CD4-positive, CD25-positive, alpha-beta regulatory T cell (primary cell): ENCODE measurements around the gene EFCAB10. TPM values are rescaled to one million over a fixed set of nuclear protein-coding genes. Genes with fewer than 3 reads are reported as not detected.

ENCODE experiments used
- ATAC-seq, 2 donors: fragments of 150-1000 bp; cut with Tn5 transposase; one replicate each; pipeline ENCODE4 v1.10.0; 2021; ENCODE audit warnings: low read depth in 2 of 2, moderate number of reproducible peaks in 2 of 2, moderate library complexity in 1 of 2
- DNase-seq, 3 donors: peaks; one replicate each; pipeline versions ENCODE4 v3.0.0 to v3.0.0-alpha.2; 2012 to 2022; ENCODE audit warnings: mixed read lengths in 1 of 3
- H3K27ac ChIP-seq: one replicate; pipeline ENCODE4 v1.7.0; 2013; ENCODE audit warnings: mild to moderate bottlenecking, low read length; ENCODE audit not compliant: insufficient read depth, poor library complexity, severe bottlenecking
- H3K27me3 ChIP-seq: one replicate; pipeline ENCODE4 v1.7.0; 2013; ENCODE audit warnings: low read length; ENCODE audit not compliant: control insufficient read depth, insufficient read depth
- H3K36me3 ChIP-seq: one replicate; pipeline ENCODE4 v1.7.0; 2013; ENCODE audit warnings: mild to moderate bottlenecking, low read length, moderate library complexity; ENCODE audit not compliant: control insufficient read depth, insufficient read depth
- H3K4me1 ChIP-seq: 2 replicates; pipeline ENCODE4 v1.7.0; 2013; ENCODE audit warnings: mild to moderate bottlenecking, low read length; ENCODE audit not compliant: insufficient read depth, control insufficient read depth, poor library complexity, severe bottlenecking
- H3K4me3 ChIP-seq: one replicate; pipeline ENCODE4 v1.7.0; 2013; ENCODE audit warnings: low read depth, mild to moderate bottlenecking, low read length, moderate library complexity
- H3K9me3 ChIP-seq, 2 experiments: 1 replicate in 1 of 2; 2 replicates in 1 of 2; pipeline ENCODE4 v1.7.0; 2013; ENCODE audit warnings: low read length in 2 of 2, mild to moderate bottlenecking in 1 of 2, moderate library complexity in 1 of 2; ENCODE audit not compliant: control insufficient read depth in 2 of 2
- H3K27ac Mint-ChIP-seq, 3 donors: one replicate each; pipeline ENCODE4 v1.8.0; 2020 to 2022; ENCODE audit warnings: mild to moderate bottlenecking in 3 of 3, mixed read lengths in 3 of 3, moderate library complexity in 2 of 3
- H3K27me3 Mint-ChIP-seq: one replicate; pipeline ENCODE4 v1.8.0; 2022; ENCODE audit warnings: mild to moderate bottlenecking, mixed read lengths
- H3K36me3 Mint-ChIP-seq: one replicate; pipeline ENCODE4 v1.8.0; 2020; ENCODE audit warnings: mixed read lengths
- H3K4me1 Mint-ChIP-seq, 4 donors: one replicate each; pipeline ENCODE4 v1.8.0; 2020 to 2022; ENCODE audit warnings: mixed read lengths in 4 of 4, mild to moderate bottlenecking in 1 of 4
- H3K4me3 Mint-ChIP-seq, 4 donors: one replicate each; pipeline ENCODE4 v1.8.0; 2020 to 2022; ENCODE audit warnings: mild to moderate bottlenecking in 4 of 4, mixed read lengths in 4 of 4, moderate library complexity in 3 of 4
- H3K9me3 Mint-ChIP-seq, 7 donors: one replicate each; pipeline ENCODE4 v1.8.0; 2020 to 2022; ENCODE audit warnings: mixed read lengths in 7 of 7, mild to moderate bottlenecking in 3 of 7, moderate library complexity in 2 of 7
- polyA plus RNA-seq, 4 donors: library from polyadenylated mRNA; unstranded; fragments of 300-500 nt; fragmentation: Illumina TruSeq; gene quantifications; one replicate each; pipeline ENCODE4 v1.2.3, GENCODE V29; 2021
- total RNA-seq: library from RNA; stranded (reverse); gene quantifications from one replicate; pipeline ENCODE4 v1.2.3, GENCODE V29; 2022

The EFCAB10 gene
- total and polyA plus RNA-seq, 5 donors from 2014 or later, result 0.86 TPM; not detected in 4

- no peaks in the 10 kb centered on the region for H3K27me3 Mint-ChIP-seq
- no peak for DNase-seq
- H3K4me3 Mint-ChIP-seq, result no peak overlapping the region
- H3K4me1 Mint-ChIP-seq, result peaks cover 0 to 14% (median 8%) of the 10 kb centered on the region in 4 donors
- Histone ChIP-seq H3K27ac (no peak overlapping the region), H3K9me3 (no peaks in the 10 kb centered on the region), H3K4me3 (no peak overlapping the region), H3K4me1 (no peaks in the 10 kb centered on the region), H3K27me3 (no peaks in the 10 kb centered on the region), H3K36me3 (no peaks in the 10 kb centered on the region)
- no peaks in the 10 kb centered on the region for H3K36me3 Mint-ChIP-seq
- H3K9me3 Mint-ChIP-seq, result no peaks in the 10 kb centered on the region
- ATAC-seq, result no peak
- H3K27ac Mint-ChIP-seq, result no peak overlapping the region
These were observed 10.2 kb upstream of the EFCAB10 start for GRCh38 chr7:105591522-105591921.

DNA sequence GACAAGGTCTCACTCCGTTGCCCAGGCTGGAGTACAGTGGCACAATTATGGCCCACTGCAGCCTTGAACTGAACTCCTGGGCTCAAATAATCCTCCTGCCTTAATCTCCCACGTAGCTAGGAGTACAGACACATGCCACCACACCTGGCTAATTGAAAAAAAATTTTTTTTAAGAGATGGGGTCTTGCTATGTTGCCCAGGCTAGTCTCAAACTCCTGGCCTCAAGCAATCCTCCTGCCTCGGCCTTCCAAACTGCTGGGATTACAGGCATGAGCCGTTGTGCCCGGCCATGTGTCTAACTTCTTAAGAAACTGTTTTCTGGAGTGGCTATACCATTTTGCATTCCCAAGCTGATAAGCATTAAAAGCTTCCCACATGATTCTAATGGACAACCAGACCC lies 9.5 kb upstream of the EFCAB10 start:
- Mint-ChIP-seq H3K9me3 (no peaks in the 10 kb centered on the region), H3K36me3 (no peaks in the 10 kb centered on the region), H3K27ac (no peak overlapping the region), H3K27me3 (no peaks in the 10 kb centered on the region), H3K4me3 (no peak overlapping the region), H3K4me1 (peaks cover 0 to 14% (median 8%) of the 10 kb centered on the region in 4 donors)
- DNase-seq, result no peak
- Histone ChIP-seq H3K36me3 (no peaks in the 10 kb centered on the region), H3K9me3 (no peaks in the 10 kb centered on the region), H3K27me3 (no peaks in the 10 kb centered on the region), H3K27ac (no peak overlapping the region), H3K4me3 (no peak overlapping the region), H3K4me1 (no peaks in the 10 kb centered on the region)
- no peak for ATAC-seq

DNA sequence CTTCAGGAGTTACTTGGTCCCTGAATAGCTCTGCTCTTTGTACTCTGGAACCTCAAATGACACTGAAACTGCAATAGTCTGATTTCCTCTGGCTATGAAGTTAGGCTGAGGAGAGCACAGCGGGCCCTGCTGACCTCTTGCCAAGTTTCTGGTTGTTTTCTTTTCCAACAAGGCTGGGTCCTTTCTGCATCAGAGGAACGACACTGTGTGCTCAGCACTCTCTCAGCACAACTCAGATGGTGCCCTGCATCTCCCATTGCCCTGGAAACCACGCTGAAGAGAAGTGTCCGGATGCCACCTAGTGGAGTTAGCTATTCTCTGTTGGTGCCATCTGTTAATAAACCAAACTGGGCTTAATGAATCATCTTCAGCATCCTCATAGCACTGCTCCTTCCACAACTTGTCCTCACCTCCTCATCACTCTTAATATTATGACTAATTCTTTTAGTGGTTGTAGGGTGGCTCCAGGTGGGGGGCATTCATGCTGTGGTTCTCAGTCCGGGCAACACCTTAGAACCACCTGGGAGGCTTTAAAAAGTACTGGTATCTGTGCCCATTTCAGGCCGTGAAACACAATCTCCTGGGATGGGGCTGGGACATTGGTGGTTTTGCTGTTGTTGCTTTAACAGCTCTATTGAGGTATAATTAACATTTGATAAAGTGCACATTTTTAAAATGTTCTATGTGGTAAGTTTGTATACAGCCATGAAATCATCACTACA lies 8.2 kb upstream of the EFCAB10 start:
- peak overlapping the region in 1 of 4 donors; percentile 49 for H3K4me3 Mint-ChIP-seq

GRCh38 chr7:105587909-105588635 lies 6.8 kb upstream of the EFCAB10 start:
- Histone ChIP-seq H3K36me3 (no peaks in the 10 kb centered on the region), H3K27me3 (no peaks in the 10 kb centered on the region), H3K4me1 (no peaks in the 10 kb centered on the region), H3K9me3 (no peaks in the 10 kb centered on the region), H3K4me3 (no peak overlapping the region), H3K27ac (no peak overlapping the region)
- Mint-ChIP-seq H3K27ac (peak overlapping the region in 2 of 3 donors; percentile 46 to 71), H3K4me3 (no peak overlapping the region), H3K36me3 (no peaks in the 10 kb centered on the region), H3K9me3 (peaks cover 0 to 8% (median 0%) of the 10 kb centered on the region in 7 donors), H3K27me3 (no peaks in the 10 kb centered on the region), H3K4me1 (peaks cover 0 to 14% (median 8%) of the 10 kb centered on the region in 4 donors)
- DNase-seq, result peak in 1 of 3 donors; percentile 44
- ATAC-seq, result no peak

More for the DNA sequence above, 8.2 kb upstream of the EFCAB10 start:
- Histone ChIP-seq H3K4me3 (no peak overlapping the region), H3K9me3 (no peaks in the 10 kb centered on the region), H3K4me1 (no peaks in the 10 kb centered on the region), H3K27ac (no peak overlapping the region), H3K27me3 (no peaks in the 10 kb centered on the region), H3K36me3 (no peaks in the 10 kb centered on the region)
- no peaks in the 10 kb centered on the region for H3K36me3 Mint-ChIP-seq
- ATAC-seq (peak; percentile 90 to 92), DNase-seq (peak; percentile 21 to 84 (median 58))
- H3K4me1 Mint-ChIP-seq, result peaks cover 0 to 14% (median 8%) of the 10 kb centered on the region in 4 donors
- no peak overlapping the region for H3K27ac Mint-ChIP-seq
- H3K9me3 Mint-ChIP-seq, result peaks cover 0 to 2% (median 0%) of the 10 kb centered on the region in 7 donors
- H3K27me3 Mint-ChIP-seq, result no peaks in the 10 kb centered on the region

- H3K36me3 Mint-ChIP-seq, result no peaks in the 10 kb centered on the region
- H3K4me1 Mint-ChIP-seq, result peaks cover 0 to 22% (median 10%) of the 10 kb centered on the region in 4 donors
- no peak overlapping the region for H3K27ac Mint-ChIP-seq
- Histone ChIP-seq H3K27me3 (no peaks in the 10 kb centered on the region), H3K27ac (no peak overlapping the region), H3K36me3 (no peaks in the 10 kb centered on the region), H3K9me3 (no peaks in the 10 kb centered on the region), H3K4me3 (no peak overlapping the region), H3K4me1 (peaks cover 6% of the 10 kb centered on the region)
- peak overlapping the region in 1 of 4 donors; percentile 10 for H3K4me3 Mint-ChIP-seq
- H3K27me3 Mint-ChIP-seq, result peaks cover 12% of the 10 kb centered on the region
- peaks cover 0 to 8% (median 2%) of the 10 kb centered on the region in 7 donors for H3K9me3 Mint-ChIP-seq
- DNase-seq, result peak in 1 of 3 donors; percentile 33
- no peak for ATAC-seq
These were observed 4.7 kb upstream of the EFCAB10 start for GRCh38 chr7:105585850-105586500.

- H3K36me3 Mint-ChIP-seq, result no peaks in the 10 kb centered on the region
- ATAC-seq (no peak), DNase-seq (no peak)
- no peak overlapping the region for H3K27ac Mint-ChIP-seq
- Histone ChIP-seq H3K27me3 (no peaks in the 10 kb centered on the region), H3K4me1 (peaks cover 6% of the 10 kb centered on the region), H3K36me3 (no peaks in the 10 kb centered on the region), H3K27ac (no peak overlapping the region), H3K9me3 (no peaks in the 10 kb centered on the region), H3K4me3 (no peak overlapping the region)
- H3K4me3 Mint-ChIP-seq, result no peak overlapping the region
- H3K9me3 Mint-ChIP-seq, result peaks cover 0 to 8% (median 2%) of the 10 kb centered on the region in 7 donors
- peaks cover 19% of the 10 kb centered on the region for H3K27me3 Mint-ChIP-seq
- H3K4me1 Mint-ChIP-seq, result peaks cover 0 to 21% (median 8%) of the 10 kb centered on the region in 4 donors
These were observed 2.9 kb upstream of the EFCAB10 start for GRCh38 chr7:105584165-105584564.

GRCh38 chr7:105583061-105583460 lies 1.8 kb upstream of the EFCAB10 start:
- Mint-ChIP-seq H3K36me3 (no peaks in the 10 kb centered on the region), H3K4me3 (no peak overlapping the region)
- no peaks in the 10 kb centered on the region for H3K9me3 ChIP-seq

More at GRCh38 chr7:105583061-105583460, 1.8 kb upstream of the EFCAB10 start:
- no peaks in the 10 kb centered on the region for H3K36me3 ChIP-seq
- H3K4me1 ChIP-seq, result peaks cover 6% of the 10 kb centered on the region
- Mint-ChIP-seq H3K27me3 (peaks cover 19% of the 10 kb centered on the region), H3K9me3 (peaks cover 0 to 8% (median 2%) of the 10 kb centered on the region in 7 donors), H3K4me1 (peaks cover 0 to 14% (median 7%) of the 10 kb centered on the region in 4 donors), H3K27ac (no peak overlapping the region)
- no peak overlapping the region for H3K27ac ChIP-seq
- ATAC-seq (no peak), DNase-seq (no peak)
- no peak overlapping the region for H3K4me3 ChIP-seq
- no peaks in the 10 kb centered on the region for H3K27me3 ChIP-seq
